Activated naive CD8-positive, alpha-beta T cell treated with anti-CD3 and anti-CD28 coated beads for 36 hours (primary cell): ENCODE results near the gene NEUROG1. TPM values are rescaled to one million over a fixed set of nuclear protein-coding genes. Genes with fewer than 3 reads are reported as not detected.
A peak's percentile ranks its signal among the peaks of the same experiment; 100 is the strongest.

Source experiments
- DNase-seq: peaks from one replicate; pipeline ENCODE4 v3.0.0; 2021
- H3K27ac Mint-ChIP-seq: one replicate; pipeline ENCODE4 v1.8.0; 2022; ENCODE audit warnings: mild to moderate bottlenecking, moderate library complexity, mixed read lengths
- H3K27me3 Mint-ChIP-seq: one replicate; pipeline ENCODE4 v1.8.0; 2022; ENCODE audit warnings: mild to moderate bottlenecking, mixed read lengths
- H3K36me3 Mint-ChIP-seq: one replicate; pipeline ENCODE4 v1.8.0; 2021; ENCODE audit warnings: mild to moderate bottlenecking, mixed read lengths
- H3K4me1 Mint-ChIP-seq: one replicate; pipeline ENCODE4 v1.8.0; 2021; ENCODE audit warnings: mixed read lengths
- H3K4me3 Mint-ChIP-seq: one replicate; pipeline ENCODE4 v1.8.0; 2022; ENCODE audit warnings: mild to moderate bottlenecking, moderate library complexity, mixed read lengths
- H3K9me3 Mint-ChIP-seq: one replicate; pipeline ENCODE4 v1.8.0; 2022; ENCODE audit warnings: mixed read lengths
- total RNA-seq, 2 experiments: library from RNA; stranded (reverse); gene quantifications; one replicate each; pipeline ENCODE4 v1.2.3, GENCODE V29; 2021

Gene NEUROG1
- total RNA-seq, 2 experiments from 2014 or later: not detected

DNA sequence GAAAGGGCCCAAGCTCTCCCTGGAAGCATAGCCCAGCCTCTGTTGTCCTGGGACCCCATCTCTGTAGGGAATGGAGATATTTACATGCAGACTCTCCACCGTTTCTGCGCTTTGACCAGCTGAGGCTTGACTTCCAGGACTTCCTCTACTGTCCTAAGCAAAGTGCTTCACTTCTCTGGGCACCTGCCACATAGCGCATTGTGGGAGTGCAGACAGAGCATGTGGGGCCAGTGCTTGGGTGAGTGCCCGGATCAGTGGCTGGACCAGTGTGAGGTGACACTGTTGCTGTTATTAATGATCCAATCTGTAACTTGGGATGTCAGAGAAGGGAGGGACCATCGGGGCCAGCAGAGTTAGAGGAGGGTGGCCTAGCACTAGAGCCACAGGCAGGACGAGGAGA, 32.5 kb upstream of the NEUROG1 start:
- Mint-ChIP-seq H3K4me3 (no peak overlapping the region), H3K36me3 (no peaks in the 10 kb centered on the region), H3K9me3 (no peaks in the 10 kb centered on the region), H3K4me1 (no peaks in the 10 kb centered on the region), H3K27ac (no peak overlapping the region), H3K27me3 (peaks cover 30% of the 10 kb centered on the region)
- no peak for DNase-seq

DNA sequence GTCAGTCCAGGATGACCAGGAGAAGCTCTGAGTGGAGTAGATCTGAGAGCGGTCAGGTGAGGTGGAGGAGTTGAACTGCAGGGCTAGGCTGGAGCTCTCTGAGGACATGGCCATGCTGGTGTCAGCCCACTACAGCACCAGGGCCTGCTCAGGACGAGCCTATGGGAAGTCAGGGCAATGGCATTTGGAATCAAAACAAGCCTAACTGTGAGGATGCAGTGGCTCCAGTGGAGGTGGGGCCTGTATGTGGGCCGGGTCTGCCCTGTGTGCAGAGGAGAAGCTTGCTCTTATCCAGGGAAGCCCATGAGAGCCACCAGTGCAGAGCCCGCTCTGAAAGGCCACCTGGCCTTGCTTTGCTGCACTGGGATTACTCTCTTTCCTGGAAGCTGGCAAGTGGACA, 31.9 kb upstream of the NEUROG1 start:
- no peaks in the 10 kb centered on the region for H3K9me3 Mint-ChIP-seq
- no peak for DNase-seq
- H3K4me1 Mint-ChIP-seq: no peaks in the 10 kb centered on the region
- H3K4me3 Mint-ChIP-seq: no peak overlapping the region
- H3K36me3 Mint-ChIP-seq: no peaks in the 10 kb centered on the region
- no peak overlapping the region for H3K27ac Mint-ChIP-seq
- H3K27me3 Mint-ChIP-seq: peaks cover 28% of the 10 kb centered on the region

DNA sequence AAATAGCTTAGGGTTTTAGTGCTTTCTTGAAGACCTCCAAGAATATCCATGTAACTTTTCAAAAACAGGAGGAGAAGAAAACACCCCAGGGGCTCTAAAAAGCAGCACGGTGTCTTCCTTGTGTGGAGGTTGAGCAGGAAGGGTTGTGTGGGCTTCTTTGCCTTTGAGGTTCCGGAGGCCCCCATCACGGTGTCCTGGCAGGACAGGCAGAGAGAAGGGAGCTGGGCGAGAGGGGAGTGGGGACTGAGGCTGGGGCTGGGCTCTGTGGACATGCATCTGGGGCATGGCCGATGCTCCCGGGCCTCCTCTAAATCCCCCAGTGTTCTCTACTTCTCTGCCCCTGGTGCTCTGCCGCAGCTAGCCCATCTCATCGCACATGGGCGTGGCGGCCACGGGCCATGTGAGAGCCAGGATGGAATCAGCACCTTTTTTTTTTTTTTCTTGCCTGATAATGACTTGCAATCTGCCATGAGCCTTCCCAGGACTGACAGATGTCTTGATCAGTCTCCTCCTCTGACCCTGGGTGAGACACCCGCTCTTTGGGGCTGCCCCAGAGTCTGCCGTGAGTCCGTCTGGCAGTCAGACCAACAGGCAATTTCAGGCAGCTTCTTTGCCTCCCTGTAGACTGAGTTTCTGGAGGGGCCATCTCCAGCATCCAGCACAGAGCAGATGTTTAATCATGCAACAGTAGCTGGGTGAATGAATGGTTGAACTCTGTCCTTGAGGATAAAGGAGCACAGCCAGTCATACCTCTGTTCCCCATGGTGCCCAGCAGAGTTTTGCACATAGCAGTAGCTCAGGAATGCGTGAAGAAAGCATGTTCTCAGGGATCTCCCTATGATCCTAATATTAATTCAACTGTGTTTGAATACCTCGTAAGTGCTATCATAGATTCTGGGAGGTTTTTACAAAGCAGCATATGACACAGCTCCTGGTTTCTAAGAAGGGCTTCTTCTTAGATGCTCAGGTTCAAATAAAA, 30.9 kb upstream of the NEUROG1 start:
- Mint-ChIP-seq H3K4me1 (no peaks in the 10 kb centered on the region), H3K9me3 (no peaks in the 10 kb centered on the region), H3K4me3 (no peak overlapping the region), H3K27ac (no peak overlapping the region), H3K36me3 (no peaks in the 10 kb centered on the region), H3K27me3 (peaks cover 19% of the 10 kb centered on the region)
- no peak for DNase-seq

DNA sequence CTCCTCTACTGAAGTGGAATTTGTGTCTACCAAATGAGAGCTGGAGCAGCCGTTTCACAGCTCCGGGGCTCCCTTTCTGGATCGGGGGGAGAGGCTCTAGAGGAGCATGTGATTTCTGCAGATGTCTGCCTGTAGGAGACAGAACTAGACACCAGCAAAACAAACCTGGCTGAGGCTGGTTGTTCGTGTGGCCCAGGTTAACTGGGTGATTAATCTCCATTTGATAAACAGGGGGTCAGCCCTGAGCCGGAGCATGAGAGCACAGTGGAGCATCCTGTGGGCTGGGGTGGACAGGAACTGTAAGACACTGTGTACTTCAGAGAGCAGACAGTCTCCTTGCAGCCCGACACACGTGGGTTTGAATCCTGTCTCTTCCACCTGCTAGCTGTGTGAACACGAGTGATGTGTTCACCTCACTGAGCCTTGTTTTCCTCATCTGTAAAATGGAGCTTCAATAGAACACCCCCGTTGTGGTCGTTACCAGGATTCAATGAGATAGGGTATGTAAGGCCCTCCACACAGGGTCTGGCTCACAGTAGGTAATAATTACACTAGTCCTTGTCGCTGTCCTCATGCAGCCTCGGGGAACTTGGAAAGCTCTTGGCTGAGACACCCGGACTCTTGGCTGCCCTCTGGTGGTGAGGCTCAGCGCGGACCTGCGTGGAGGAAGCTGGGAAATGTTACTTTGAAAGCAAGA, 30.1 kb upstream of the NEUROG1 start:
- Mint-ChIP-seq H3K36me3 (no peaks in the 10 kb centered on the region), H3K9me3 (no peaks in the 10 kb centered on the region), H3K4me1 (no peaks in the 10 kb centered on the region), H3K27me3 (peaks cover 19% of the 10 kb centered on the region), H3K27ac (no peak overlapping the region), H3K4me3 (no peak overlapping the region)
- peak; percentile 63 for DNase-seq

DNA sequence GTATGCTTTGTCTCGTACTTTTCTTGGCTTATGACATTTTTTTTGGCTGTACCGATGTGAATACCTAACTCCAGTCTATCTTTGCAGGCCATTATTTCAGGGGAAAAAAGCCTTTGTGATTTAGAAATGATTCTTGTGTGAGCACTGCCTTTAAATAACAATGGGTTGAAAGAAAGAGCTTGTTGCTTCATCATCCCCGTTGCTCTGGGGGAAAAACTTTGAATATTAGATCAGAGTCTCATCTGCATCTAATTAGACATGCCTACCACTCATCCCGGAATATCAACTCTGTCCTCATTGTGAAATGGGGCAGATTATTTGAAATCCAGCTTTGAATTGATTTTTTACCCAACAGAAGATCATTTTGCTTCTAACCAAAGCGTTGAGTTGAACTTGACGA, 29.5 kb upstream of the NEUROG1 start:
- H3K9me3 Mint-ChIP-seq: no peaks in the 10 kb centered on the region

DNA sequence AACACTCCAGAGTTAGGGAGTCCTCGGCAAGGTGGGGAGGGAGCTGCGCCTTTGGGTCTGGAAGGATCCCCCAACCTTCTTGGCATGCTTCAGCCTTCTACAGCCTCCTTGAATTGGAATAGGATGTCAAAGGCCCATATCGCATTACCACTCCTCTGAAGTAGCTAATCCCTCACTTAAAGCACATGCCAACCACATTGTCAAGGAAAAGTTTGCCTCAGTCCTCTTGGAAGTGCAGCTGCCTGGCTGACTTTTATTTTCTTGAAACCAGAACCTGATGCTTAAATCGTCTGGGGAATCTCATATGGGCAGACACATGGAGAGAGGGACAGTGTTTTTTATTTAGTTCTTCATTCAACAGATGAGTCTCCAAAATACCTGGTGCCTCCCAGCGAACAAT, 28.6 kb upstream of the NEUROG1 start:
- Mint-ChIP-seq H3K4me1 (peaks cover 4% of the 10 kb centered on the region), H3K9me3 (no peaks in the 10 kb centered on the region), H3K27ac (no peak overlapping the region), H3K4me3 (no peak overlapping the region), H3K36me3 (no peaks in the 10 kb centered on the region), H3K27me3 (peaks cover 28% of the 10 kb centered on the region)
- no peak for DNase-seq

More for the DNA sequence above, 29.5 kb upstream of the NEUROG1 start:
- H3K27me3 Mint-ChIP-seq: peaks cover 20% of the 10 kb centered on the region
- H3K27ac Mint-ChIP-seq: no peak overlapping the region
- no peaks in the 10 kb centered on the region for H3K36me3 Mint-ChIP-seq
- H3K4me3 Mint-ChIP-seq: no peak overlapping the region
- DNase-seq: no peak
- peaks cover 2% of the 10 kb centered on the region for H3K4me1 Mint-ChIP-seq

DNA sequence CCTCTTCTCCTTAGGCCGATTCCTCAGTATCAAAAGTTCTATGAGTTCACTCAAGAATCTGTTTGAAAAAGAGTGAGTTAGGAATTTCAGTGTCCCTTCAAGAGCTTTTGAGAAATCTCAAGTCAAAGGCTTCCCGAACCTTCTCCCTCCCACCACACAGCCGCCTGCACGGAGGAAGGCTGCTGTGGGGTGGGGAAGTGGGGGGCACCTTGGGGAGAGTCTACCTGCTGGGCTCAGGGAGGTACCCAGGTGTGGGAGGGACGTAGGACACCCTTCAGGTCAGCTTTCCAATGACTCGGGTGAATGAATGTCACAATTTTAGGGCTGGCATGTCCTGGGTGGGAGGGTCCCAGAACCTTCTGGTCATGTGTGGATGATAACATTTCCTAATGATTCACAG, 25.5 kb upstream of the NEUROG1 start:
- no peak overlapping the region for H3K27ac Mint-ChIP-seq
- no peak overlapping the region for H3K4me3 Mint-ChIP-seq
- H3K36me3 Mint-ChIP-seq: no peaks in the 10 kb centered on the region
- H3K4me1 Mint-ChIP-seq: peaks cover 5% of the 10 kb centered on the region
- no peaks in the 10 kb centered on the region for H3K9me3 Mint-ChIP-seq
- H3K27me3 Mint-ChIP-seq: peaks cover 35% of the 10 kb centered on the region
- DNase-seq: no peak

DNA sequence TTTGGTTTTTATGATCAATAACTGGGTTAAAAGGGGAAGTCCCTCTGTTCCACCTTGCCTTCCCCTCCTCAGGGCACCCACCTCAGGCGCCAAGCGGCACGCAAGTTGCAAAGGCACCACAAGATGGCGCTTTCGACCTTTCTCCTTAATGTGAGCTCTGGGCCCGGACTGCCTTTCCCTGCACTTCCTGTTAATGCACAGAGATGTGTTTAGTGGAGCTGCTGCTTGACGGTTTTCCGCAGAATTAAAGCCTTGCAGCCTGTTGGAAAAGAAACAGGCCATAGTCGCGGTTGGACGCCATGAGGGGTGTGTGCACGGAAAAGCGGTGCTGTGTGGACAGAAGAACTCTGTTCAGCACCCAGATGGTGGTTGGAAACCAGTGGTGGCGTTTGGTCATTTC, 25.1 kb upstream of the NEUROG1 start:
- no peak overlapping the region for H3K4me3 Mint-ChIP-seq
- DNase-seq: peak; percentile 77
- H3K4me1 Mint-ChIP-seq: peaks cover 5% of the 10 kb centered on the region
- no peaks in the 10 kb centered on the region for H3K36me3 Mint-ChIP-seq
- no peaks in the 10 kb centered on the region for H3K9me3 Mint-ChIP-seq
- no peak overlapping the region for H3K27ac Mint-ChIP-seq
- H3K27me3 Mint-ChIP-seq: peaks cover 35% of the 10 kb centered on the region

DNA sequence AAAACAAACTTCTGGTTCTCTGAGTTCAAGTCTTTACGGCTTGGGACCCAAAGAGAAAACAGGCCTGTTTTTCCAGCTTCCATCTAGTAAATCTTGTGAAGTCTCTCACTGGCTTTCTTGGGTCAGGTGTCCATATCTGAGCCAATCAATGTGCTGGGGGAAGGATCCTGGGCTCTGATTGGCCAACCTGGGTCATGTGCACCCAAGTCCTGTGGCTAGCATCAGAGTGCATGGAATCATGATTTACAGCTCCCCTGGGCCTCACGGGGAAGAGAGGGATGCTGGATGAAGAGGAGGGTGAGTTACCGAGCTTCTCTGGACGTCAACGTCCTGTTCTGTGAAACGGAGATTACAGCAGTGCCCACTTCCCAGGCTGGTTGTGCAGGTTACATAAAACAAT, 23.6 kb upstream of the NEUROG1 start:
- no peak for DNase-seq
- H3K36me3 Mint-ChIP-seq: no peaks in the 10 kb centered on the region
- H3K27ac Mint-ChIP-seq: no peak overlapping the region
- peaks cover 41% of the 10 kb centered on the region for H3K27me3 Mint-ChIP-seq
- no peak overlapping the region for H3K4me3 Mint-ChIP-seq
- H3K9me3 Mint-ChIP-seq: no peaks in the 10 kb centered on the region
- H3K4me1 Mint-ChIP-seq: peaks cover 5% of the 10 kb centered on the region

DNA sequence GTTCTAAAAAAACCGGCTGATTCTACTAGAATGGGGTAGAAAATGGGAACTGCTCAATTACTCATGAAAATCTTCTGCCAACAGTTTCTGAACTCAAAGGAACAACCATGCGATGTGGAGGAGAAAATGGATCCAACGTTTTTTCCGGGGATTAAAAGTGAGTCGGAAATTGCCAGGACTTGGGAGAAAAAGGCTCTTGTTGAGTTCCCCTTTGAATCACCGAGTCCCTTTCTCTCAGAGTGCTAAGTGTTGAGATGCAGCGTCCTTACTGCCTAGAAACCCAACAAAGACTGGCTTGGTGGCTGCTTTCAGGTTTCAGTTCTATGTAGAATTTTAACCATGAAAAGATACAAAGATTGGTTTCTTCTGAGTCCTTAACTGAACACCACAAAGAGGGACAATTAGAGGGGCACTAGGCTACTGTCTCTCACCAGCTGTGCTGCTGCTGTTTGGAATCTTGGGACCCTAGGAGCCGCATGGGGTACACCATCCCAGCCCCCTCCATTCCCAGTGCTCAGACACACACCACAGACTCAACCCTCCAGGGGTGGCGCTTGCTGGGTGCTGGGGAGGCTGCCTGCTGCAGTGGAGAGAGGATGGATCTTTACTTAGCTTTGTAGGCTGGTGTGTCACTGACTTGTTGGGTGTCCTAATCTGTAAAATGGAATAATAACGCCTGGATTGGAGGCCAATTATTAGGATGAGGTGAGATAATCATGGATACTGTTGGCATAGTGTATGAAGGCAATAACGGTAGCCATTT, 21.5 kb upstream of the NEUROG1 start:
- H3K27me3 Mint-ChIP-seq: peaks cover 48% of the 10 kb centered on the region
- H3K9me3 Mint-ChIP-seq: no peaks in the 10 kb centered on the region
- H3K4me1 Mint-ChIP-seq: peaks cover 5% of the 10 kb centered on the region

DNA sequence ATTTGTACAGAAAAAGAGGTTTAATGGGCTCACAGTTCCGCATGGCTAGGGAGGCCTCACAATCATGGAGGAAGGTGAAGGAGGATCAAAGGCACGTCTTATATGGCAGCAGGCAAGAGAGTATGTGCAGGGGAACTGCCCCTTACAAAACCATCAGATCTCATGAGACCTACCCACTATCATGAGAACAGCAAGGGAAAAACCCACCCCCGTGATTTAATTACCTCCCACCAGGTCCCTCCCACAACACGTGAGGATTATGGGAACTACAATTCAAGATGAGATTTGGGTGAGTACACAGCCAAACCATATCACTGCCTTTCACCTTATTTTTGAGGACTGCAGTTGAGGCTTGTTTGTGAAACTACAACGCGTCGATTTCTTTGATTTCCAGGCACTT, 20.9 kb upstream of the NEUROG1 start:
- Mint-ChIP-seq H3K4me1 (peaks cover 5% of the 10 kb centered on the region), H3K27ac (no peak overlapping the region), H3K4me3 (no peak overlapping the region), H3K36me3 (no peaks in the 10 kb centered on the region), H3K27me3 (peaks cover 54% of the 10 kb centered on the region), H3K9me3 (no peaks in the 10 kb centered on the region)
- DNase-seq: no peak

More for the DNA sequence above, 21.5 kb upstream of the NEUROG1 start:
- no peaks in the 10 kb centered on the region for H3K36me3 Mint-ChIP-seq
- no peak overlapping the region for H3K4me3 Mint-ChIP-seq
- DNase-seq: no peak
- H3K27ac Mint-ChIP-seq: no peak overlapping the region

DNA sequence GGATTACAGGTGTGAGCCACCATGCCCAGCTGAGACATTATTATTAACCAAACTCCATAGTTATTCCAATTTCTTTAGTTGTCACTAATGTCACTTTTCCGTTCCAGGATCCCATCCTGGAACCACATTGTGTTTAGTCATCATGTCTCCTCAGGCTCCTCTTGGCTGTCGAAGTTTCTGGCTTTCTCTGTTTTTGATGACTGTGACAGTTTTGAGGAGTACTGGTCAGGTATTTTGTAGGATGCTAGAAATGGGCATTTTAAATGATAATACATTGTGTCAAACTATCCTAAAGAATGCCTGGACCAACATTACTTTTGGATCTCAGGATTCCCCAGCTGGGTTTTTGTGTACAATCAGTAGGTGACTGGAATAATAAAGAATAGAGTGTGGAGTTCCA, 19.8 kb upstream of the NEUROG1 start:
- H3K36me3 Mint-ChIP-seq: no peaks in the 10 kb centered on the region
- DNase-seq: no peak
- peaks cover 55% of the 10 kb centered on the region for H3K27me3 Mint-ChIP-seq
- no peak overlapping the region for H3K4me3 Mint-ChIP-seq
- no peaks in the 10 kb centered on the region for H3K9me3 Mint-ChIP-seq
- H3K4me1 Mint-ChIP-seq: peaks cover 3% of the 10 kb centered on the region
- H3K27ac Mint-ChIP-seq: no peak overlapping the region

DNA sequence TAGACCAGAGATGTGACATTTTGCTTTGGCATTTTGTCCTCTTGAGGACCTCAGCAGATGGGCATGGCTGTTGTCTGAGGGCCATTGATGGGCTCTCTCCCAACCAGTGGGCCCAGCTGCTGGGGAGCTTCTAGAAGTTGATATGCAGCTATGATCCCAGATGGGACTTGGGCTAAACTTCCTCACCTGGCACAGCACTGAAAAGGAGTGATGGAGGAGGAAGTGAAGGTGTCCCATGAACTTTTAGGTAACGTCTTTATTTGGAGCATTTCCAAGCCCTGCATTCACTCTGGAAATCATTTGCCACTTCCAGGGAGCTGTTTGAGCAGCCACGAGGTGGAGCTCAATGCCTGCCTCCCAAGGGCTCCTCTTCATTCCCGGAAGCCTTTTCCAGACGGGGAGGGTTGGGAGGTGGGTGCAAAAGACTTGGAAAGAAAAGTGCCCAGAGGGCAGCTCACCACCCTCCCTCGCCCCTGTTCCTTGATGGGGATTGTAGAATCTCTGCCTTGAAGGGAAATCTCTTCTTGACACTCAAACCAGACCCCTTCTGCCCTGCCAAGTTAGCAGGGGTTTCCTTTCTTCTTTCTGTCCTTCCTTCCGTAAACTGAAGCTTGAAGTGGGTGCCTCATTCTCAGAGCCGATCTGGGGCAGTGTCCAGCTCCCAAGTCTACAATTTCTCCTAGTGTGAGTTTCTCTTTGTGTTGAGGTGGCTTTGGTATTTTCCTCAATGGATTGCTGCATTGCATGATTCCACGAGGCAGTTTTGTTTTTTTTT, 18.1 kb upstream of the NEUROG1 start:
- Mint-ChIP-seq H3K36me3 (no peaks in the 10 kb centered on the region), H3K27me3 (peaks cover 57% of the 10 kb centered on the region), H3K4me1 (no peaks in the 10 kb centered on the region), H3K27ac (no peak overlapping the region), H3K9me3 (no peaks in the 10 kb centered on the region), H3K4me3 (no peak overlapping the region)
- DNase-seq: no peak

DNA sequence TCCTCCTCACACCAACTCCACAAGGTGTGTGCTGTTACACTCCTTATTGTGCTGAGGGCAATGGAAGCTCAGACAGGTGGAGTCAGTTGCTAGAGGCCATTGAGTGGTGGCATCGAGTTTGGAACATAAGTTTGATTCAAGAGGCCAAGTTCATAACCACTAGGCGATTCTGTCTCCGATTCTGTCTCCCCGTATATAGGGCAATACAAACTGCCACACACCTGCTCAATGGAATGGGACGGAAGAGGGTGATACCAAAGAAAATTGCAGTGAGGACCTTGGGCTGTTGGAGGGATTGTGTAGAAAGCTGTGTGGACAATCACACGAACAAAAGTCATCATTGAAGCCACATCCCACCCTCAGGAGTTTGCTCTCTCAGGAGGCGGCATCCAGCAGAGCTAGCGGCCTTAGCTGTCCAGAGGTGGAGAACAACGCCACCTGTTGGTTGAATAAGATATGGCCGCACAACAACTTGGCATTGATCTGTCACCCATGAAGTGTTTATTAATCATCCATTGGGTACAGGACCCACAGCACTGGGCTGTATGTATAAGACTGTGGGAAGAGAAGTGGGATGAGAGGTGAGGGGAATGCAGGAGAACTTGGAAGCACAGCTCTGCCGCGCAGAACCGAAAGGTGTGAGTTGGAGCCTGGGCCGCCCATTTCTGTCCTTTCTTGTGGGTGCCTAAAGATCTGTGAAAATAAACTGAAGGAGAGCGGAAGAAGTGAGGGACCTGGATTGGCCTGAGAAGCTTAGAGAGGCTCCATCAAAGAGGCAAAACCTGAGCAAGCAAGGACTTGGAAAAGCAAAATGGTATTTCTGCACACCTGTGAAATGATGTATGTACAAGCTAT, 16.1 kb upstream of the NEUROG1 start:
- Mint-ChIP-seq H3K27me3 (peaks cover 68% of the 10 kb centered on the region), H3K36me3 (no peaks in the 10 kb centered on the region), H3K9me3 (no peaks in the 10 kb centered on the region), H3K4me1 (no peaks in the 10 kb centered on the region), H3K4me3 (no peak overlapping the region), H3K27ac (no peak overlapping the region)
- DNase-seq: peak; percentile 57
